Placental pericyte (primary cell): Measurements from ENCODE around the gene ORM1. TPM values are rescaled to one million over a fixed set of nuclear protein-coding genes. Genes with fewer than 3 reads are reported as not detected.

Experiments
- total RNA-seq: library from RNA; depleted of rRNA; stranded (reverse); fragments of >200 nt; gene quantifications from 2 replicates; pipeline ENCODE4 v1.2.3, GENCODE V29; 2012

Gene ORM1
- not detected in 2 replicates for total RNA-seq

GRCh38 chr9:114322831-114323531, at the start of gene ORM1:
TSS of gene ORM1 (plus strand) at chr9:114323098. CDS start at chr9:114323134, 36 bp downstream.

GRCh38 chr9:114329625-114330022, 6.7 kb downstream of the ORM1 start, which contains the start of gene ORM2:
TSS of gene ORM2 (plus strand) at chr9:114329869. CDS start at chr9:114329905, 36 bp downstream.

Other genes with a start within 250 kb of the ORM1 start
- not detected in 2 replicates for gene AMBP, start 244.8 kb upstream of the ORM1 start, total RNA-seq
- not detected in 2 replicates for gene KIF12, start 223.8 kb upstream of the ORM1 start, total RNA-seq
- gene COL27A1, start 167.6 kb upstream of the ORM1 start, total RNA-seq, result 4.6 and 29.2 TPM in 2 replicates
- gene ORM2, start 6.8 kb downstream of the ORM1 start, total RNA-seq, result not detected in 2 replicates
- gene AKNA, start 64.9 kb downstream of the ORM1 start, total RNA-seq, result 12.9 and 26.7 TPM in 2 replicates
- gene WHRN, start 182.4 kb downstream of the ORM1 start, total RNA-seq, result 1.3 and 3.4 TPM in 2 replicates